AG09309 (cell line): ENCODE results near the gene PNO1.

Experiments used
- DNase-seq: peaks from one replicate; pipeline ENCODE4 v3.0.0-alpha.2; 2010; ENCODE audit warnings: low read depth
- H3K4me3 ChIP-seq: 2 replicates; pipeline ENCODE4 v1.5.1; 2011; ENCODE audit warnings: mild to moderate bottlenecking, low read depth, low read length, moderate library complexity; ENCODE audit not compliant: control insufficient read depth
- TF ChIP-seq, protein P1 (sequence below): IDR thresholded peaks from 2 replicates; pipeline ENCODE4 v1.5.1; 2011; ENCODE audit warnings: mild to moderate bottlenecking, low read depth, low read length, inconsistent platforms; ENCODE audit not compliant: insufficient read depth, control insufficient read depth; ENCODE audit errors: missing control alignments

Gene PNO1

GRCh38 chr2:68134120-68134519 lies 23.6 kb upstream of the PNO1 start:
- no peak for DNase-seq
- TF ChIP-seq, protein P1, sequence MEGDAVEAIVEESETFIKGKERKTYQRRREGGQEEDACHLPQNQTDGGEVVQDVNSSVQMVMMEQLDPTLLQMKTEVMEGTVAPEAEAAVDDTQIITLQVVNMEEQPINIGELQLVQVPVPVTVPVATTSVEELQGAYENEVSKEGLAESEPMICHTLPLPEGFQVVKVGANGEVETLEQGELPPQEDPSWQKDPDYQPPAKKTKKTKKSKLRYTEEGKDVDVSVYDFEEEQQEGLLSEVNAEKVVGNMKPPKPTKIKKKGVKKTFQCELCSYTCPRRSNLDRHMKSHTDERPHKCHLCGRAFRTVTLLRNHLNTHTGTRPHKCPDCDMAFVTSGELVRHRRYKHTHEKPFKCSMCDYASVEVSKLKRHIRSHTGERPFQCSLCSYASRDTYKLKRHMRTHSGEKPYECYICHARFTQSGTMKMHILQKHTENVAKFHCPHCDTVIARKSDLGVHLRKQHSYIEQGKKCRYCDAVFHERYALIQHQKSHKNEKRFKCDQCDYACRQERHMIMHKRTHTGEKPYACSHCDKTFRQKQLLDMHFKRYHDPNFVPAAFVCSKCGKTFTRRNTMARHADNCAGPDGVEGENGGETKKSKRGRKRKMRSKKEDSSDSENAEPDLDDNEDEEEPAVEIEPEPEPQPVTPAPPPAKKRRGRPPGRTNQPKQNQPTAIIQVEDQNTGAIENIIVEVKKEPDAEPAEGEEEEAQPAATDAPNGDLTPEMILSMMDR = no peak
- H3K4me3 ChIP-seq = no peak overlapping the region

- DNase-seq = no peak
- TF ChIP-seq, protein P1 = no peak
- H3K4me3 ChIP-seq = no peak overlapping the region
These were observed 23.1 kb upstream of the PNO1 start for GRCh38 chr2:68134554-68134953.

- no peak for DNase-seq
- H3K4me3 ChIP-seq = no peak overlapping the region
- TF ChIP-seq, protein P1 = no peak
These were observed 22.0 kb upstream of the PNO1 start for GRCh38 chr2:68135448-68136320.

GRCh38 chr2:68141875-68142274 lies 15.8 kb upstream of the PNO1 start:
- TF ChIP-seq, protein P1 = no peak
- no peak overlapping the region for H3K4me3 ChIP-seq
- DNase-seq = no peak

DNA sequence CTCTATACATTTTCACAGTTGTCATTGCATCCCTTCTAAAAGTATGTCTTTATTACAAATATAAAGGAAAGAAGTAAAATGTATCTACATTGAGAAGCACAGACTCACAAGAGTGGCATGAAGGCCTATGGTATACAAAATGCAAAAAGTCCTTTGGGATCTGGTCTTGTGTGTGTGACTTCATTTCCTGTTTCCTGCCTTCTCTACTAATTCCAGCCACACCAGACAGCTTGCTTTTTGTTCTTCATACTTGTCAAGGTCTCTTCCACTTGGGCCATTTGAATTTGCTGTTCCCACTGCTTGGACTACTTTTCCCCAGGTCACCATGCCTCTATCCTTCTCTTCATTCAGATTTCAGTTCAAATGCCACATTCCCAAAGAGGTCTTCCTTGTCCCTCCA lies 6.7 kb upstream of the PNO1 start:
- TF ChIP-seq, protein P1 = no peak
- no peak for DNase-seq
- H3K4me3 ChIP-seq = no peak overlapping the region

DNA sequence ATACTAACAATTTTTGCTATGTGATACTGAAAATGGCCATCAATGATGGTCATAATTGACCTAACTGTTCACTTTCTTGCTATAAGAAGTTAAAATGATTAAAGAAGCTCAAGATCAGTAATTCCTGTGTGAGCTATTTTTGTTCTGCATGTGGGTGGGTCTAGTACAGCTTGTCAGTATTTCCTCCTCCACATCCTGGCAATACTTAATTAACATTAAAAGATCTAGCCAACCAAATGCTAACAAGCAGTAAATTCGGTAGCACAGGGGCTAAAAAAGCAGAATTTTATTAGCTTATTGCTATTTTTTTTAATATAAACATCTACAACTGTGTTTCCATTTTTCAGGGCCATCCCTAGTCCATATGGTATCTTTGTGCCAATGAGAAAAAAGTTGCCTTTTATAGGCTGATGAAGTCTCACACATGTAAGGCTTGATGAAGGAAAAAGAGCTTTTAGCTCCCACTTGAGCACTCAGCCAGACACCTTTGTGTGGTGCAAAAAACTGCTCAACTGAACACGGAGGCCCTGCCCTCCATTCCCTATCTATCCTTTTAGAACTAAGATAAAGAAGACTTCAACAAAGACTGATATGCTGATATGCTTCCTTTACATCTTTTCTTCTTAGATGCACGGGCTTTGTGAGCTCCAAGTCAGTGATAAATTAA lies 4.9 kb upstream of the PNO1 start:
- H3K4me3 ChIP-seq = no peak overlapping the region
- TF ChIP-seq, protein P1 = no peak
- no peak for DNase-seq
